Glomerular endothelial cell (primary cell): ENCODE data around the gene ETNK1. TPM values are rescaled to one million over a fixed set of nuclear protein-coding genes. Genes with fewer than 3 reads are reported as not detected.

Experiments used
- DNase-seq: peaks from one replicate; pipeline ENCODE4 v3.0.0-alpha.2; 2011; ENCODE audit warnings: low read depth, low spot score; ENCODE audit errors: extremely low read depth
- total RNA-seq: library from RNA; depleted of rRNA; stranded (reverse); fragments of >200 nt; gene quantifications from 2 replicates; pipeline ENCODE4 v1.2.3, GENCODE V29; 2015

The ETNK1 gene
- total RNA-seq, 1 donor from 2014 or later, result 33.1 TPM

DNA sequence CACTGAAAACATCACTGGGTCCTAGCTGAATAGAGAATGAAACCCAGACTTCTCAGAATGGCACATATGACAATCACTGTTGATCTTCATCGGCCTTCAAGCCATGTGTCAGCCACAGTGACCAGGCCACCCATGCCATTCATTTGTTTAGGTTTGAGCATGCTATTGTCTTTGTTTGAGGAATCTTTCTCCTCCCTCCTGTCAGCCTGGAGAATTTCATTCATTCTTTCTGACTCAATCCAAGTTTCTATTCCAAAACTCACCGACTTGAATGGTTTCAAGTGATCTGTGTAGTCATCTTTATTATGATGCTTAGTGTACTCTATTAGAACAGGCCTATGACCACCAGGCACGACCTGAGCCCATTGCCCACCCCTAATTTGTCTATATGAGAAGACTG lies 106.3 kb downstream of the ETNK1 start:
- DNase-seq, result no peak

DNA sequence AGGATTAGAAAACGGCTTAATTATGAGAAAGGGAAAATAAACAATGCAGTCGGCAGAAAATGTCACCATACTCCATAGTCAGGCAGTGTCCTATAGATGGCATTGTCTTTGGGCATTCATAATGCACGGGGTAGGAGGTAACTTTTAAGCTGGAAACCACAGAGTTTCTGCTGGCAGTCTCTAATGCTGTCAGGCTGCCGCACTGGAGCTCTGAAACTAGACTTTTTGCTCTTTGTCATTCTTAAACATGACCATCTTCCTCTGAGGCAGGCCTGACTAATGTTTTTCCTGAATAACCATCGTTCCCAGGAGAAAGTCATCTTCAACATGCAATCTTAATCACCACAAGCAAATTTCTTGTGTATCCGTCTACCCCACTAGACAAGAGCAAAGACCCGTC lies 108.8 kb downstream of the ETNK1 start:
- DNase-seq, result no peak

DNA sequence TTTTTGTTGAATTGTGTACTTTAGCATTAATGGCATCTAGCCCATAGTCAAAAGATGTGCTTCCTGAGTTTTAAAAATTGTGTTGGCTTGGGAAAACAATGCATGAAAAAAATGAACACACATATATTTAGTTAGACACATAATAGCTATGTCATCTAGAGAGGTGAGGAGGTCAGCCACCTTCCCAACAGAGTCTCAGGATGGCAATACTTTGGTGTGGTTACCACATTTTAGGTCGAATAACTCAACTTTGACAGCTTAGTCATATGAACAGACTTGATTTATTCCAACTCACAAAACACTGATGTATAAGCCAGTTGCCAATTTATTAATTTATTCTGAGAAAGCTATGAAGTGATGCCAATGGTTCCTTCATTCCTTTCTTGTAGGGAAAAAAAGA lies 114.0 kb downstream of the ETNK1 start:
- DNase-seq, result no peak

Other genes with a start within 250 kb of the ETNK1 start
- gene C2CD5, start 80.6 kb upstream of the ETNK1 start, total RNA-seq, result 12.4 and 34.5 TPM in 2 replicates